Measurements from ENCODE around the gene LZTR1.

LZTR1 gene

DNA sequence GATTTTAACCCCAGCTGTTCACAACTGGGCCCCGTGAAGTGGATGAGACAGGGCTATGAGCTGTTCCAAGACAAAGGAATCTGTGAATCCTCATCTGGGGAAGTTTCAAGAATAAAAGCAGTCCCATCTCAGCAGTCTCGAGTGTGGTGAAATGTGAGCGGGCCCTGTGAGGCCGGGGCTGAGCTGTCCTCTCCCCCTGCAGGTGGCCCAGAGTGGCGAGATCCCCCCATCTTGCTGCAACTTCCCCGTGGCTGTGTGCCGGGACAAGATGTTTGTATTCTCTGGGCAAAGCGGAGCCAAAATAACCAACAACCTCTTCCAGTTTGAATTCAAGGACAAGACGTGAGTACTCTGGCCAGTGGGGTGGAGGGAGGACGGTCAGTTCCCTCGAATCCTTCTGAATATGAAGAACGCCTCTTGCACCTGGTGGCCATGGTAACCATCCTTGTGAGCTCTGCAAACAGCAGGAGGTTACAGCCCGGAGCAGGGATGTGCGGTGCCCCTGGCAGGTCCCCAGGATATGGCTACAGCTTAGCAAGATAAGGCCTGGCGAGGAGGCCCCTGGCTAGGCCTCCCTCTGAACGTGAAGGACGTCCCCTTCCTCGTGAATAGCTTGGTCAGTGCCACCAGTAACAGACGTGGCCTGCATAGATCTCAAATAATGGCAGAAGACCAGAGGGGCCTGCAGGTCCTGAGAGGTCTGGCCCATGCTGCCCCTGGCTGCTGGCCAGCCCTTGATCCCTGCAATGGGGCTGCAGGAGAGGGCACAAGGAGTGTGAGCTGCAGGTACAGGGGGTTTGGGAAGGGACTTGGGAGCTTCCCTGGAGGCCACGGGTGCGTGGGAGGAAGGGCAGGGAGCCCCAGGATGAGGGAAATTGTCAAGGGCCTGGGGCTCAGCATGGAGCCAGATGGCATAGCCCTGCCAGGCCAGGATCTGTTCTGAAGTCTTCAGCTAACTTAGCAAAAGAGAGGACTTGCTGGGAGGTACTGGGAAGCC is 8.4 kb downstream of the LZTR1 start:
- DNase-seq (ENCODE audit: low spot score), result no peak
- TF ChIP-seq, protein P1, sequence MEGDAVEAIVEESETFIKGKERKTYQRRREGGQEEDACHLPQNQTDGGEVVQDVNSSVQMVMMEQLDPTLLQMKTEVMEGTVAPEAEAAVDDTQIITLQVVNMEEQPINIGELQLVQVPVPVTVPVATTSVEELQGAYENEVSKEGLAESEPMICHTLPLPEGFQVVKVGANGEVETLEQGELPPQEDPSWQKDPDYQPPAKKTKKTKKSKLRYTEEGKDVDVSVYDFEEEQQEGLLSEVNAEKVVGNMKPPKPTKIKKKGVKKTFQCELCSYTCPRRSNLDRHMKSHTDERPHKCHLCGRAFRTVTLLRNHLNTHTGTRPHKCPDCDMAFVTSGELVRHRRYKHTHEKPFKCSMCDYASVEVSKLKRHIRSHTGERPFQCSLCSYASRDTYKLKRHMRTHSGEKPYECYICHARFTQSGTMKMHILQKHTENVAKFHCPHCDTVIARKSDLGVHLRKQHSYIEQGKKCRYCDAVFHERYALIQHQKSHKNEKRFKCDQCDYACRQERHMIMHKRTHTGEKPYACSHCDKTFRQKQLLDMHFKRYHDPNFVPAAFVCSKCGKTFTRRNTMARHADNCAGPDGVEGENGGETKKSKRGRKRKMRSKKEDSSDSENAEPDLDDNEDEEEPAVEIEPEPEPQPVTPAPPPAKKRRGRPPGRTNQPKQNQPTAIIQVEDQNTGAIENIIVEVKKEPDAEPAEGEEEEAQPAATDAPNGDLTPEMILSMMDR (IDR thresholded peaks at IDR 0.05; ENCODE audit: extremely low read depth, missing control alignments), result no peak

DNA sequence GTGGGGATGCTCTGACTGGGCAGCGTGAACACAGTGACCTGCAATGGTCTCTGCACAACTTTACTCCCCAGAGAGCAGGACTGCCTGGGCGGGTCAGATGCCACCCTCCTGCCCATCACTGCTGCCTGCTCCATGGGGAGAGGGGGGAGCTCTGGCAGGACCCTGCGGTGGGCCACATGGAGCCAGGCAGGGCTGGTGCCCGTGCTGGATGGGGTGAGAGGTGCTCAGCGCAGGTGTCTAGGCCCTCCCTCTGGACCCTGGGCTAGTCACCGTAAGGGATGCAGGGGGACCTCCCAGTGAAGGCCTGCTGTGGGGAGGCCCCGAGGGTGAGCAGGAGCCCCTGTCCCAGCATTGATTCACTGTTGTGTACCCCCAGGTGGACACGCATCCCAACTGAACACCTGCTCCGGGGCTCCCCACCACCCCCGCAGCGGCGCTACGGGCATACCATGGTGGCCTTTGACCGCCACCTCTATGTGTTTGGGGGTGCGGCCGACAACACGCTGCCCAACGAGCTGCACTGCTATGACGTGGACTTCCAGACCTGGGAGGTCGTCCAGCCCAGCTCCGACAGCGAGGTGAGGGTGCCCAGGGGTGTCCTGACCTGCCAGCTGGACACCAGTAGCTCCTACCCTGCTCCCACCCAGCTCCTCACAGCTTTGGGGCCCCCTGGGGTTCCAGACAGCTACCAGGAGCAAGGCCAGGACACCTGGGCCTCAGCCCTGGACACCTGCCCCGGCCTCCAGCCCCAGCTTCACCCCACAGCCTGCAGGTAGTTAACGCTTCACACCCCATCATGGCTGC is 9.4 kb downstream of the LZTR1 start:
- DNase-seq (ENCODE audit: low spot score), result no peak
- TF ChIP-seq, protein P1 (IDR thresholded peaks at IDR 0.05; ENCODE audit: extremely low read depth, missing control alignments), result no peak

DNA sequence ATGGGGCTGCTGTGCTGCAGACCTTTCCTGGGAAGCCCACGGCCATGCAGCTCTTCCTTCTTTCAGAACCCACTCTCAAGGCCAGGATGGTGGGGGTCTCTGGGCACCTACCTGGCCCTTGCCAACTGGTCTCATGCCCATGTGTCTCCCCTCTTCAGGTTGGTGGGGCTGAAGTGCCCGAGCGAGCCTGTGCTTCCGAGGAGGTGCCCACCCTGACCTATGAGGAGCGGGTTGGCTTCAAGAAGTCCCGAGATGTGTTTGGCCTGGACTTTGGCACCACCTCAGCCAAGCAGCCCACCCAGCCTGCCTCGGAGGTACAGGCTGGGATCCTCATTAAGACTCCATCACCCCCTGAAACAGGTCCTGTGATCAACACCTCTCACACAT is 10.0 kb downstream of the LZTR1 start:
- TF ChIP-seq, protein P1 (IDR thresholded peaks at IDR 0.05; ENCODE audit: extremely low read depth, missing control alignments), result no peak
- DNase-seq (ENCODE audit: low spot score), result no peak

DNA sequence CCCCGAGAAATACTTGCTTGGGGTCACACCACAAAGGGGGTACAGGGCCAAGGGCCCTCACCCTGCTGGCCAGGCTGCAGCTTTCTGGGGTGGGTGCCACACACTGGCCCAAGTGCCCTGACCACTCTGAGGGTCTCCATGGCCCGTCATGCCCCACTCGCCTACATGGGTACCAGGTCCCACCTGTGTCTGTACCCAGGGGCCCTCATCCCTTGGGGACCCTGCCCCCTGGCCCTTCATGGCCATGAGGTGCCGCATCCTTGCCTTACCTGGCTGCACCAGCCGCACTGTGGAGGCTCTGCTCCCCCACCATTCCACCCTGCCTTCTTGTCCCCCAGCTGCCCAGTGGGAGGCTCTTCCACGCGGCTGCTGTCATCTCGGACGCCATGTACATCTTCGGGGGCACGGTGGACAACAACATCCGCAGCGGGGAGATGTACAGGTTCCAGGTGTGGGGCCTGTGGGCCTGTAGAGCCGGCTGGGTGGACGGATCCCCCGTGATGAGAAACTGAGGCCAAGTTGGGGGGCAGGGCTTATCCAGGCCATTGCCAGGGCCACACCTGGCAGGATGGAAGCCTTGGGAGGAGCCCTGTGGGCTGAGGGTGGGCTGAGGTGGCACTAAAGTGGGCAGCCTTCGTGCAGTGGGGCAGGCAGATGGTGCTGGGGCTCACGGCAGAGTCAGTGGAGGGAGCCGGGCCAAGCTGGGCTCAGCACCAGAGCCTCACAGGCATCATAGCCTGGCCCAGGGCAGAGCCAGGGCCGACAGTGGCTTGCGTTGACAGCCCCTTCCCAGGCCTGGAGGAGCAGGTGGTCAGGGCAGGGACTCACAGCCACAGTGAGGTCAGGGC is 10.6 kb downstream of the LZTR1 start:
- TF ChIP-seq, protein P1 (IDR thresholded peaks at IDR 0.05; ENCODE audit: extremely low read depth, missing control alignments), result no peak
- DNase-seq (ENCODE audit: low spot score), result no peak

DNA sequence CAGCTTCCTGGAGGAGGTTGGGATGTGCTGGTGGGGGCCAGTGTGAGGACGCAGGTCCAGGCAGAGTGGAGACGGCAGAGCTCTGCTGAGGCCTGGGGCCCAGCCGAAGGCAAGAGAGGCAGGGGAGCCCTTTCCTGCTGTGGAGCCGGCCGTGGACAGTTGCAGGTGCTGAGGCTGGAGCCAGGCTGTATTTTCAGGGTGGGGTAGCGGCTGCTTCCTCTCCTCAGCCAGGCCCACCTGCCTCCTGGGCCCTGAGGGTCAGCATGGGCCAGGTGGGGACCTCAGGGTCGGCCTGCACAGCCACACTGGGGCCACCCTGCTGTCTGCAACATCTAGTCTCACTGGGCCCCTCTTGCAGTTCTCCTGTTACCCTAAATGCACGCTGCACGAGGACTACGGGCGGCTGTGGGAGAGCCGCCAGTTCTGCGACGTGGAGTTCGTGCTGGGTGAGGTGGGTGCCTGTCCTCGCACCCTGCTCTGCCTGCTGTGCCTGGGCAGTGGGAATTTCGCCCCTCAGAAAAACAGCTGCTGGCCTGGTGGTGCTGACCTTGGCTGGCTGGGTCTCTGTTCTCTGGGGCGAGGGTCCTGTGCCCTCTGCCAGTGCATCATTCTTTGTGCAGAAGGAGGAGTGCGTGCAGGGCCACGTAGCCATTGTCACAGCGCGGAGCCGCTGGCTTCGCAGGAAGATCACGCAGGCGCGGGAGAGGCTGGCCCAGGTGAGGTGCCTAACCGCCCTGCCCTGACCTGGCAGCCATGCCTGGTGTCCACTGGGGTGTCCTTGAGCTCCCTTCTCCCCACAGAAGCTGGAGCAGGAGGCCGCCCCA is 11.4 kb downstream of the LZTR1 start:
- TF ChIP-seq, protein P1 (IDR thresholded peaks at IDR 0.05; ENCODE audit: extremely low read depth, missing control alignments), result no peak

DNA sequence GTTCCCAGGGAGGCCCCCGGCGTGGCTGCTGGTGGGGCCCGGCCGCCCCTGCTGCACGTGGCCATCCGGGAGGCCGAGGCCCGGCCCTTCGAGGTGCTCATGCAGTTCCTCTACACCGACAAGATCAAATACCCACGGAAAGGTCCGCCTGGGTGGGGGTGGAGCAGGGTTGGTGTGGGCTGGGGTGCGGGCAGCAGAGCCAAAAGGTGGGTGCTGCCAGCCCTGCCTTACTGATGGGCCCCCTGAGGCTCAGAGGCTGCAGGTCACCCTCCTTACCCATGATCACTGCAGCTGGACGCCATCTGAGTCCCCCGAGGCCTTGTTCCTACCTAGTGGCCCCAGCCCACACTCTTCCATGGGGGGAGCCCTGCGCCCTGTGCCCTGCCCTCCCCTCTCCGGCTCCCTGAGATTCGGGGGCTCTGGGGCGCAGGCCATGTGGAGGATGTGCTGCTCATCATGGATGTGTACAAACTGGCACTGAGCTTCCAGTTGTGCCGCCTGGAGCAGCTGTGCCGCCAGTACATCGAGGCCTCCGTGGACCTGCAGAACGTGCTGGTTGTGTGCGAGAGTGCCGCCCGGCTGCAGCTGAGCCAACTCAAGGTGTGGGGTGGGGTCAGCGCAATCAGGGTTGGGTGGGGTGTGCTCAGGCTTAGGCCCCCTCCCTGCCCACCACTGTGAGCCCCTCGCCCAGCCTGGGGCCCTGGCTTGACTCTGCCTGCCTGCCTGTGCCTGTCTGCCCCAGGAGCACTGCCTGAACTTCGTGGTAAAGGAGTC is 12.2 kb downstream of the LZTR1 start:
- DNase-seq (ENCODE audit: low spot score), result no peak
- TF ChIP-seq, protein P1 (IDR thresholded peaks at IDR 0.05; ENCODE audit: extremely low read depth, missing control alignments), result no peak

More for the DNA sequence above, 11.4 kb downstream of the LZTR1 start:
- no peak for DNase-seq (ENCODE audit: low spot score)
